GM18951 (cell line): ENCODE measurements around the gene POMZP3.
"Not testable (repeated sequence)": the region's sequence is repeated elsewhere in the genome, so short reads cannot be mapped to it uniquely, and the experiment has no call there.

Source experiments
- in situ Hi-C: fragments of 300-500 bp; cut with MboI; formaldehyde crosslinking; loops from one replicate; pipeline ENCODE4 v1.12.0; 2022; ENCODE audit warnings: low sequenced_read_pairs, mixed read lengths, inconsistent platforms; ENCODE audit not compliant: unreplicated experiment

POMZP3 gene

DNA sequence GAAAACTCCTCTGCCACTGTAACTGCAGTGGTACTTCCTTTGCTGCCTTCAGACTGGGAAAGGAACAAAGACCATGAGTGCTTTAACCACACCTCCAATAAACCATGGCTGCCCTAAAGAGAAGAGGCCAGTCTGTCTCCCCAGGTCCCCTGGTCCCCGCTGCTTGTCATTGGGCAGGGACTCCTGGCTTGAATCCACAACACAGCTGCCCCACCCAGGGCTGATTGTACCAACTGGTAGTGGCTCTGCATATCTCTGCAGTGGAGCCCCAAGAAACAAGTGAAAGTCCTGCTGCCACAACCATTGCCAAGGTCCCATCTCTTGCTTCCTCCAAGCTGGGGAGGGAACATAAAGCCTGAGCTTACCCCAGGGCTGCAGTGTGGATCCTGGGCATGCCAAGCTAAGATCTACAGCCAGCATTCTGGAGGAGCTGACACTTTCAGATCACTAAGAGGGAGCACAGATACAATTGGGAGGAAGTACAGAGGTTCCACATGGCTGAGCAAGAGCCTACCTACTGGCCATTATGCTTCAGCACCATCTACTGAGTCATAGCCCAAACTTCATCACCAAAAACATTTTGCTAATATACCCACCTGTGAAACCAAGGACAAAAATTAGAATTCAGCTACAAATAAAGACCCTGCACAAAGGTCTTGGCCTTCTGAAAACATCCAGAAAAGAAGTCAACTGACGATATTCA, 35.3 kb downstream of the POMZP3 start:
- in situ Hi-C loops, result not testable (repeated sequence)

DNA sequence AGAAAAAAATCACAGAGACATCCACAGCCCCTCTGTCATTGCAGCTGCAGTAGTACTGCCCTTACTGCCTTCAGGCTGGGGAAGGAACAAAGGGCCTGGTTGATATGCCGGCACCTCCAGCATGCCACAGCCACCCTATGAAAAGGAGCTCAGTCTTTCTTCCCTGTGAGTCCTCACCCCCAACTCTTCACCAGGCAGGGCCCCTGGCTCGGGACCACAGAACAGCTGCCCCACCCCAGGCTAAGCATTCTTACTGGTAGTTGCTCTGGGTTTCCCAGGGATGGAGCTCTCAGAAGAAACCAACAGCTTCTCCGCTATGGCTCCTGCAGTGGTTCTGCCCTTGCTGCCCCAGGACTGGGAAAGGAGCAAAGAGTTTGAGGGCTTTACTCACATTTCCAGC, 36.0 kb downstream of the POMZP3 start:
- in situ Hi-C loops, result not testable (repeated sequence)

DNA sequence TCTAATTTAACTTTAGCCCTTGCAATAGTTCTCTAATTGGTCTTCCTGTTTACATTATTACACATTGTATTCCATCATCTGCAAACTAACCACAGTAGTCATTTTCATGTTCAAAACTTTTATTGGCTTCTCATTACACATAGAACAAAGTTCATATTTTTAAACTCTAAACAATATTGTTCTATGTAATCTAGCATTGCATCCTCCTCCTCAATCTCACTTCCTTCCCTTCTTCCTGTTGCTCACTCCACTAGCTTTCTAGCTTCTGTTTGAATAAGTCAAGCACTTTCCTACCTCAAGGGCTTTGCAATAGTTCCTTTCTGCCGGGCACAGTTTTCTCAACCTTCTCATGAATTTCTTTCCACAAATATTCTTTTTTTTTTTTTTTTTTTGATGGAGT, 38.5 kb downstream of the POMZP3 start:
- in situ Hi-C loops, result not testable (repeated sequence)

DNA sequence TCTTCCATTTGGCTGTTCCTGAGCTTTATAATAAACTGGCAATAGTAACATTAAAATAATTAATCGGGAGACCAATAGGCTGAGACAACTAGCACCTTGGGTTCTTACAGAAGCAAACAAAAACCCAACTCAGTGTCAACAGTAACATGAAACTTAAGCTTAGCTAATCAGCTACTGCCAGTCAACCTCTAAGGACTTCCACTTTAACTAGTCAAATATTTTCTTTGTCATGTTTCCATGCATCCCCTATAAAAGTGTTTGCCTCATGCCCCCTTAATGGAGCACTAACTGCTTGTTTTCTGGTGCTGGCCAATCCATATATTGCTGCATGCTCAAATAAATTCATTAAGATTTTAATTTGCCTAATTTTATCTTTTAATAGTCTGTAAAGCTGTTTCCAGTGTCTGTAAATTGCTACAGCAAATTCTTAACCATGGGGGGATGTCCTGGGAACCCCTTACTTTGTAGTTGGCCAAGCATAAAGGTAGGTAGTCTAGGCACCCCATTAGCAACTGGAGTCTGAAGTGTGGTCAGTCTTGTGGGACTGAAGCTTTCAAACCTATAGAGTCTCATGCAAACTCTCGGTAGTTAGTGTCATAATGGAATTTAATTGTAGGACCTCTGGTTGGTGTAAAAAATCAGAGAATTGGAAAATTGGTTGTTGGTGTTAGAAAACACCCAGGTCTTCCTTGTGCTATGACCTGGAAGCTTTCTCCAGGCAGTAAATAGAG, 40.3 kb downstream of the POMZP3 start:
- in situ Hi-C loops, result not testable (repeated sequence)

DNA sequence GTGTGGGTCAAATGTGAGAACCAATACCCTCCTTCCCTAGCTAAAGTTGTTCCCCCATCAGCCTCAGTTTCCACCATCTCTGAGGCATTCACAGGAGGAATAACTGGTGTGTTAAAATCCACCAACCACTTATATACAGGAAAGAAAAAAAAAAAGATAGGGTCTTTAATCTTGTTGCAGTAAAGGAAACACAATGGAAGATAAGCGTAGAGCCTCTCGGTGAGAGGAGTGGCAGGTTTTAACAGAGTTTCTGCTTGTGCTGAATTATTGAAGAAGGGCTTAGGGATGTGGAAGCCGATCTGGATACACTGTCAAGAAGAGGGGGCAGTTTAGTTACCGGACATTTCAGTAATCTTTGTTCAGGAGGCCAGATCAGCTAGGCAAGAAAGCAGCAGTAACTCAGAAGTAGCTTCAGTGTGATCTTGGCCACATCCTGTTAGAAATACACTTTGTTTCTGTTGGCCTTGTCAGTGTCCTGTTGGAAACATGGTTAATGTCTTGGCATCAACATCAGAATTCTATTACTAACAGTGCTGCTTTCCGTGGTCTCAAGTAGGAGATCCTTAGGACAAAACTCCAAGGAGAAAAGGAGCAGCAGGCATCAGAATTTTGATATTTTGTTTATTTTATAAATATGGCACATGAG, 43.3 kb downstream of the POMZP3 start:
- in situ Hi-C loops, result not testable (repeated sequence)

DNA sequence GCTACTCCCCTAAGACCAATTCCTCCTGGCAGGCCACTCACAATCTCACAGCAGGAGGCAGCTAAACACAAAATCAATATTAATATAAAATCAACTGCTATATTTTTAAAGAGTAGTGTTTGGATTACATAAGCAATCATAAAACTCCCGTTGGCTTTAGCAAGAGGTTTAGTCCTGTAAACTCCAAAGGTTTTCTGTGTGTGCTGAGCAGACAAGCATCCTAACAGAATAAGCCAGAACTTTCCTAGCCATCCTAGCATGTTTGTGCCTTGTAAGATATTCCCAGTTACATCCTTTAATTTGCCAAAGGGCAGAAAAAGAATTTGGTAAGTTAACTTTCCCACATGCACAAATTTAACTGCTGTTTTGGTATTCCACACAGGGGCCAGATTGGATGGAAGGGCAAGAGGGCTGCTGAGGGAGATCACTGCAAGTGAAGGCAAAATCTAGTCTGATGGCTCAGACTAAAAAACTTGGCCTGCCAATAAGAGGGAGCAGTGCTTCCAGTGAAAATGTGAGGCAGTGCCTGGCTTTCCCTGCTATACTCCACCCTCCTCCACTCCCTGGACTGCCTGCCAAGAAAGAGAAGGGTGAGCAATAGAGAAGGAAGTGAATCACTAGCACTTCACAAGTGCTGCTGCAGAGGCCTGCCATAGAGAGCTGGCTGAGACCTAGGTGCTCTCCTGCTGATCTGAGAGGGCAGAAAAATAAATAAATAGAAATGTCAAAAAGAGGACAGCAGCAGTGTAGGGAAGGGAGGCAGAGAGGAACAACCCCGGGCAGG, 44.0 kb downstream of the POMZP3 start:
- in situ Hi-C loops, result not testable (repeated sequence)

DNA sequence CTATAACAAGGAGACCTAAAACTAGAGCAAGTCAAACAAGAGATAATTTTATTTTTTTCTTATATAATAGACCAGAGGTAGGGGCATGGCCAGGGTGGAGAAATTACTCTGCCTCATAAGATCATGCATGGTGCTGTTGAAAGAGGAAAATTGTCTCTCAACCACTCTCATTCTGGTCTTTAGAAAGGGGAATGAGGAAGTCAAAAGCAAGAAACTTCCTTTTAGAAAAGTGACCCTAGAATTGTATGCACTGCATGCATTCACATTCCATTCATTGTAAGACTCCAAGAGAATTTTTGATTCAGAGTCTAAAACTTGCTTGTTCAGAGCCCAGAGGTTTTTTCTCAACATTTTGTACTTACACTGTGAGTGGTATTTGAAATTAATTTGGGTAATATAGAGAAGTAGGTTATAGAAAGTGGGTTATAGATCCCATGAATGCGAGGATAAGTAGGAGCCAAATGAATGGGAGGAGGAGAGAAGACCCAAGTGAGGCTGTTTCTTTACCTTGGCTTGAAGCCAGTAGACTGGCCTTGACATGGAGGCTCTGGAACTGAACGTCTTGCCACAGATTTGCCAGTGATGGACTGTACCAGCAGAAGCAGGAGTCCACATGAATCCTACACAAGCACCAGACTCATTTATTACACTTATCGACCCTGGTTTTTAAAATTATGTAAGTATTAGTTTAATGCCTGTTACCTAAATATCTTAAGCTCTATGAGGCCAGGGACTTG, 51.0 kb downstream of the POMZP3 start:
- in situ Hi-C loops, result not testable (repeated sequence)

DNA sequence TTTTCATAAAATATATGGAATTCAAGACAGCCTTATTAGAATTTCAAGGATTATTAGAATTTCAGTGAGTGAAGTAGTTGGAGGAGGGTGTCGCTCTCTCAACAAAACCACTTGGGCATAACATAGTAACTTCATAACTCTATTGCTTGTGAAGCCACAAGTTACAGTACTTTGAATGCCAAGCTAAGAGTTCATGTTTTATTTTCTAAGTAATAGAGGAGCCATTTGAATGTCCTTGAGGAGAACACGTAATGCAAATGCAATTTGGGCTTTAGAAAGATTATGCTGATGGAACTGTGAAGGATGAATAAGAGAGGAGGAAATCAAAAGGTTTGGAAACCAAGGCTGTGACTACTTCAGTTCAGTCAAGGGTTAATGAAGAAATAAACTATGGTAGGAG, 51.6 kb downstream of the POMZP3 start:
- in situ Hi-C loops, result not testable (repeated sequence)

DNA sequence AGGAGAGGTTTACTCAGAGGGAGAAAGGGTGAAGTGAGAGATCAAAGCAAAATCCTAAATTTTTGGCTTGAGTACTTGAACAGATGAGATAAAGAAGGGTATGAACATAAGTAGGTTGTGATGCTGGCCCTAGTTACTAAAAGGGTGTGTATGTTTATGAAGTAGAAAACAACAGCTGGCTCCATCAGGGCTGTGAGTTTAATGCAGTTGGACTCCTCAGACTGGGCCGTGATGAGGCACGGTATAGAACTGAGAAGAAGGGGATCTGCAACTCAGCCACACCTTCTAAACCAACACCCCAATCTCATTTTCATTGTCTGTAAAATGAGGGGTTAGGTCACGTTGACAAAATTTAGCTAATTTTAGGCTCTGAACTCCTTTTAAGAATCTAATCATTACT, 54.8 kb downstream of the POMZP3 start:
- in situ Hi-C loops, result not testable (repeated sequence)

DNA sequence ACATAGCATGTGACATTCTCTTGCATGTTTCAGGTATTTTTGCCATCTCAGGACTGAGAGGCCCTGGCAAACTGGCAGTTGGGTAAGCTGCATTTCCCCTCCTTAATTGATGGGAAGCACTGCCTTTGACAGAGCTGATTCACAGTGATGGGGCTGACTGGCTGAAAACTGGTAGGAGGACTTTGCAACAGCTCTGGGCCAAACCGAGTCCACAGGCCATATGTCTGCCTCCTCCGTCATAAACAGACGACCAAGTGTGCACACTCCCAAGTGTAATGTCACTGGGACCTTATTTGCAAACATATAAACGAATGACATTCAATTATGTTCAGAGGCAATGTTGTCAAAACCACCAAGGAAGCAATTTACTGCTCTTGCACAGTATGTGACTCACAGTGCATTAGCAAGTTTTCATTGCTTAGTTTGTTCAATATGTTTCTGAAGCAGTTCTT, 56.7 kb downstream of the POMZP3 start:
- in situ Hi-C loops, result not testable (repeated sequence)

DNA sequence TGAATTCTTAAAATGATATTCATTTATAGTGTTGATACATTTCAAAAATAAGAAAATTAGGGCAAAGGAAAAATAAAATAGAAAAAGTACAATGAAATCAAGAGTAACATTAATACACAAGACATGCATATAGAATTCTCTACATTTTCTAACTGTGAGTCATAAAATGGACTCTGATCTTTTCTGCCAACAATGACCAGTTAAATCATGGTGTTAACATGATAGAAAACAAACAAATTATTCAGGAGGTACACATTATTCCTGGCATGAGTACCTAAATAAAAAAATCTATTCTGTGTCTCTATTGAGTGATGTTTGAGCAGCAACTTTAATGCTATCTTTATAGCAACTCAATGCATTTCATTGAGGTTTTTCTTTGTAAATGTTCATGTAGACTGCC, 58.3 kb downstream of the POMZP3 start:
- in situ Hi-C loops, result not testable (repeated sequence)

DNA sequence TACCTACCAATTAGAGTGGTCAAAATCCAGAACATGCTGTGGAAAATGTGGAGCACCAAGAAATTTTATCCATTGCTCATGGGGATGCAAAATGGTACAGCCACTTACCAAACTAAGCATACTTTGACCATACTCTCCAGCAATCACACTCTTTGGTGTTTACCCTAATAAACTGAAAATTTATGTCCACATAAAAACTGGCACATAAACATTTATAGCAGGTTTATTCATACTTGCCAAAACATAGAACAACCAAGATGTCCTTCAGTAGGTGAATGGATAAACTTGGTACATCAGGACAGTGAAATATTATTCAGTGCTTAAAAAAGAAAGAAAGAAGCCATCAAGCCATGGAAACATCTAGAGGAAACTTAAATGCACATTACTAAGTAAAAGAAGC, 59.3 kb downstream of the POMZP3 start:
- in situ Hi-C loops, result not testable (repeated sequence)

DNA sequence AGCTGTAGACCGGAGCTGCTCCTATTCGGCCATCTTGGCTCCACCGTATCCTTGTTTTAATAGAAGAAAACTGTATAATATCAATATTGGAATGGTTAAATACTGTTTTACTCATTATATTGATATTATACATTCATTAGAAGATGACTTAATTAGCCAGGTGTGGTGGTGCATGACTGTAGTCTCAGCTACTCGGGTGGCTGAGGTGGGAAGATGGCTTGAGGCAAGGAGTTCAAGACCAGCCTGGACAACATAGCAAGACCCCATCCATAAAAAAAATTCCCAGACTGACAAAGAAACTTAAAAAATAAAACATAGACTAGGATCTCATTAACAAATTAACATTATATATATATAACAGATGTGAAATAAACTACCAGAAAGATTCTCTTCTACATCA, 59.8 kb downstream of the POMZP3 start:
- in situ Hi-C loops, result not testable (repeated sequence)

DNA sequence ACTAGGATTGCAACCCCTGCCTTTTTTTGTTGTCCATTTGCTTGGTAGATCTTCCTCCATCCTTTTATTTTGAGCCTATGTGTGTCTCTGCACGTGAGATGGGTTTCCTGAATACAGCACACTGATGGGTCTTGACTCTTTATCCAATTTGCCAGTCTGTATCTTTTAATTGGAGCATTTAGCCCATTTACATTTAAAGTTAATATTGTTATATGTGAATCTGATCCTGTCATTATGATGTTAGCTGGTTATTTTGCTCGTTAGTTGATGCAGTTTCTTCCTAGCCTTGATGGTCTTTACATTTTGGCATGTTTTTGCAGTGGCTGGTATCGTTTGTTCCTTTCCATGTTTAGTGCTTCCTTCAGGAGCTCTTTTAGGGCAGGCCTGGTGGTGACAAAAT, 62.1 kb downstream of the POMZP3 start:
- in situ Hi-C loops, result not testable (repeated sequence)

DNA sequence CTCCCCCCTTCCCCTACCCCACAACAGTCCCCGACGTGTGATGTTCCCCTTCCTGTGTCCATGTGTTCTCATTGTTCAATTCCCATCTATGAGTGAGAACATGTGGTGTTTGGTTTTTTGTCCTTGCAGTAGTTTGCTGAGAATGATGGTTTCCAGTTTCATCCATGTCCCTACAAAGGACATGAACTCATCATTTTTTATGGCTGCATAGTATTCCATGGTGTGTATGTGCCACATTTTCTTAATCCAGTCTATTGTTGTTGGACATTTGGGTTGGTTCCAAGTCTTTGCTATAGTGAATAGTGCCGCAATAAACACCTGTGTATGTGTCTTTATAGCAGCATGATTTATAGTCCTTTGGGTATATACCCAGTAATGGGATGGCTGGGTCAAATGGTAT, 65.7 kb downstream of the POMZP3 start:
- in situ Hi-C loops, result not testable (repeated sequence)

DNA sequence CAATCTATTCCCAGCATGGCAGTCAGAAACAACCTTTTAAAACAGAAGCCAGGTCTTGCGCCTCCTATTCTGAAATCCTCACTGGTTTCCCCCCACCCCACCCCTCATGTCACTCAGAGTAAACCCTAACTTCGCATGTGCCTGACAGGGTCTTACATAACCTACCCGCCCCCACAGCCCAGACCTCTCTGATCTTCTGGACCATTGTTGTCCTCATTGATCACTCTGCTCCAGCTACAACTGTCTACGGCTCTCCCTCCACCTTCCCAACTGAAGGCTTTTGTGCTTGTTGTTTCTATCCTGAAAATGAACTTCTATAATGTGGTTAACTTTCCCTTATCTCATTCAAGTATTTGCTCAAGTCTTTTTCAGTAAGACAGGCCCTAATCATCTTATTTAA, 66.9 kb downstream of the POMZP3 start:
- in situ Hi-C loops, result not testable (repeated sequence)
